Hepatocyte (in vitro differentiated cells): ENCODE results near the gene GP1BB. TPM values are rescaled to one million over a fixed set of nuclear protein-coding genes. Genes with fewer than 3 reads are reported as not detected.

Experiments used
- DNase-seq: peaks from one replicate; pipeline ENCODE4 v3.0.0-alpha.2; 2016; ENCODE audit warnings: low spot score
- H2AFZ ChIP-seq: fragments of 200-600 bp; sonication (generic); 2 replicates; pipeline ENCODE4 v1.6.0; 2016; ENCODE audit warnings: antibody characterized with exemption, mild to moderate bottlenecking
- H3K27ac ChIP-seq: fragments of 200-600 bp; sonication (generic); 2 replicates; pipeline ENCODE4 v1.5.1; 2016; ENCODE audit warnings: mild to moderate bottlenecking
- H3K27me3 ChIP-seq: fragments of 200-600 bp; sonication (generic); 2 replicates; pipeline ENCODE4 v1.6.1; 2016
- H3K36me3 ChIP-seq: fragments of 200-600 bp; sonication (generic); replicated peaks from 2 replicates; pipeline ENCODE4 v1.5.1; 2016; ENCODE audit warnings: low read depth; ENCODE audit not compliant: insufficient read depth
- H3K4me1 ChIP-seq: fragments of 200-600 bp; sonication (generic); 2 replicates; pipeline ENCODE4 v1.5.1; 2016; ENCODE audit warnings: mild to moderate bottlenecking, moderate library complexity; ENCODE audit not compliant: insufficient read depth
- H3K4me2 ChIP-seq: fragments of 200-600 bp; sonication (generic); 2 replicates; pipeline ENCODE4 v1.6.0; 2016
- H3K4me3 ChIP-seq: fragments of 200-600 bp; sonication (generic); 2 replicates; pipeline ENCODE4 v1.5.1; 2016; ENCODE audit warnings: mild to moderate bottlenecking
- H3K79me2 ChIP-seq: fragments of 200-600 bp; sonication (generic); 2 replicates; pipeline ENCODE4 v1.6.0; 2017; ENCODE audit warnings: mild to moderate bottlenecking
- H3K9me2 ChIP-seq: fragments of 200-600 bp; sonication (generic); replicated peaks from 2 replicates; pipeline ENCODE4 v1.6.0; 2017; ENCODE audit warnings: mild to moderate bottlenecking; ENCODE audit not compliant: insufficient read depth
- H3K9me3 ChIP-seq: fragments of 200-600 bp; sonication (generic); 2 replicates; pipeline ENCODE4 v1.5.1; 2016; ENCODE audit warnings: low read depth, mild to moderate bottlenecking
- H4K20me1 ChIP-seq: fragments of 200-600 bp; sonication (generic); 2 replicates; pipeline ENCODE4 v1.6.0; 2016; ENCODE audit warnings: mild to moderate bottlenecking; ENCODE audit not compliant: insufficient read depth, poor library complexity, severe bottlenecking
- EZH2 ChIP-seq: fragments of 200-600 bp; sonication (generic); IDR thresholded peaks from 2 replicates; pipeline ENCODE4 v1.6.1; 2016; ENCODE audit warnings: antibody characterized with exemption, mild to moderate bottlenecking, borderline replicate concordance
- EZH2phosphoT487 ChIP-seq: fragments of 200-600 bp; sonication (generic); IDR thresholded peaks from one replicate; pipeline ENCODE4 v1.6.1; 2018; ENCODE audit warnings: antibody characterized with exemption, mild to moderate bottlenecking, low read depth, moderate library complexity; ENCODE audit not compliant: unreplicated experiment, severe bottlenecking
- WGBS: methylation state at CpG from one replicate; pipeline ENCODE4 v1.1.6; 2016; ENCODE audit warnings: low lambda C conversion rate; ENCODE audit errors: missing lambda C conversion rate; 5-methylcytosine and 5-hydroxymethylcytosine counted together
- polyA plus RNA-seq: library from polyadenylated mRNA; unstranded; fragments of >200 nt; fragmentation: Nextera tagmentation; extraction: Ambion mirVana; gene quantifications from 2 replicates; pipeline ENCODE4 v1.2.1, GENCODE V29; 2016
- total RNA-seq: library from RNA; depleted of rRNA; stranded (reverse); fragments of >200 nt; gene quantifications from 2 replicates; pipeline ENCODE4 v1.2.3, GENCODE V29; 2014
- TF ChIP-seq, protein P1 (sequence below): fragments of 200-600 bp; sonication (generic); IDR thresholded peaks from 2 replicates; pipeline ENCODE4 v1.5.1; 2016; ENCODE audit warnings: antibody characterized with exemption, mild to moderate bottlenecking; ENCODE audit not compliant: poor library complexity

The GP1BB gene
- total and polyA plus RNA-seq, 2 experiments from 2014 or later = 2.5 to 2.8 TPM

DNA sequence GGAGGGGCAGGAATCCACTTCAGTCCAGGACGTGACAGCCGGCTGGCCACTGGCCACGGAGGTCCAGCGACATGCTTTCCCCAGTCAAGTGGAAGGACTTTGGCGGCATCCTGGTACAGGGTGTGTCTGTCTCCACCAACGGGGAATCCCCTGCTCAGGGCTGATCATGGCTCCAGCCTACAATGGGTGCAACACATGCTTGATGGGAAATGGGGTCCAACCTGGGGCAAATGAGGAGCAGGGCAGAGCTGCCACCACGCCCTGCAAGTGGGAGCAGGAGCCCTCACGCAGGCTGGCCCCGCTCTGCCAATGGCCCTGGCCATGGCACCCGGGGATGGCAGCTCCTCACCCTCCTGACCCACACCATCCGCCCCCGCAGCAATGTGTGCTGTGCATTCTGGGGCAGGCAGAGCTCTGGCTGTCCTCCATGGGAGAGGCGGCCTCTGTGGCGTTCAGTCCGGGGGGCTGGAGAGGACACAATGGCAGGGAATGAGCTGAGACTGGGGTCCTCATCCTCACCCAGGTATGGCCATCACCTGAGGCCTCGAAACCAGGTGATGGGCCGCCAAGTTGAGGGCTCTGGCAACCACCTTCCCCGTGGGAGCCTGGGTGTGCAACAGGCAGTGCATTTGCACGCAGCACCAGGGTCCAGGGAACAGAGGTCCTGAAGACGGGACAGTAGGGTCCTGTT lies 14.9 kb upstream of the GP1BB start:
- no peaks in the 10 kb centered on the region for H3K36me3 ChIP-seq
- no peaks in the 10 kb centered on the region for H3K9me3 ChIP-seq
- no peak for DNase-seq
- H3K4me2 ChIP-seq = no peak overlapping the region
- H3K4me3 ChIP-seq = no peak overlapping the region
- H4K20me1 ChIP-seq = no peaks in the 10 kb centered on the region
- 87% methylated on average over 20 of the region's 20 CpGs for WGBS
- TF ChIP-seq EZH2 (no peak), EZH2phosphoT487 (no peak)
- H2AFZ ChIP-seq = no peak overlapping the region
- H3K27ac ChIP-seq = no peak overlapping the region
- no peaks in the 10 kb centered on the region for H3K4me1 ChIP-seq
- no peaks in the 10 kb centered on the region for H3K9me2 ChIP-seq
- no peaks in the 10 kb centered on the region for H3K79me2 ChIP-seq
- peaks cover 7% of the 10 kb centered on the region for H3K27me3 ChIP-seq

DNA sequence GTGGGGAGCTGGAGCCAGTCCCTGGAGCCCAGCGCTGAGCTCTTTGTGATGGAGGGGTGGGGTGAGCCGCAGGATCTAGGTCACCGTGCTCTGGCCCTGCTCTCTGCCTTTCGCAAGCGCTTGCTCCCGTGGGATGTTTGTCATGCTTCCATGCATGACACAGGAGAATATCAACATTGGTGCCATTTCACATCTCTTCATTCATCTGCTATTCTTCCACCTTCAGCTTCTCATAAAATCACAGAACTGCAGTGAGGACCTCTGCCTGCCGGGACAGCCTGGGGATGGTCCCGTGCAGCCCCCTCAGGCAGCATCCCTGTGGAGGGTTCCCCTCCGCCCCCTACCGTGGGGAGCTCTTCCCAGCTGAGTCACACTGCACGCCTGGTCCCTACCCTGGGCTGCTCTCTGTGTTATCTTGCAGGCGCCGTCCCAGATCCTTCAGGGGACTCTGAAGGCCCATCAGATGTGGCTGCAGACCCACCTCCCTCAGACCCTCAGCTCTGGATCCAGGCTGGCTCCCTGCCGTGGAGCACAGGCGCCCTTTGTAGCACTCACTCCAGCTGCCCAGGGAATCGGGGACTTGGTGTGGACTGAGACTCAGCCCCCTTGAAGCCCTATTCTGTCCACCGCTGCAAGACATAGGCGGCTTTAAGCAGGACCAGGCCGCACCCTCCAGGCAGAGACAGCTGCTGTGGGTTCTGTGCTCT lies 14.1 kb upstream of the GP1BB start:
- H3K4me3 ChIP-seq = no peak overlapping the region
- H3K4me2 ChIP-seq = no peak overlapping the region
- H3K9me3 ChIP-seq = no peaks in the 10 kb centered on the region
- no peaks in the 10 kb centered on the region for H3K4me1 ChIP-seq
- no peaks in the 10 kb centered on the region for H4K20me1 ChIP-seq
- H3K9me2 ChIP-seq = no peaks in the 10 kb centered on the region
- WGBS = 74% methylated on average over 19 of the region's 19 CpGs
- peaks cover 12% of the 10 kb centered on the region for H3K27me3 ChIP-seq
- H3K79me2 ChIP-seq = no peaks in the 10 kb centered on the region
- H3K27ac ChIP-seq = no peak overlapping the region
- TF ChIP-seq EZH2phosphoT487 (no peak), EZH2 (no peak)
- TF ChIP-seq, protein P1, sequence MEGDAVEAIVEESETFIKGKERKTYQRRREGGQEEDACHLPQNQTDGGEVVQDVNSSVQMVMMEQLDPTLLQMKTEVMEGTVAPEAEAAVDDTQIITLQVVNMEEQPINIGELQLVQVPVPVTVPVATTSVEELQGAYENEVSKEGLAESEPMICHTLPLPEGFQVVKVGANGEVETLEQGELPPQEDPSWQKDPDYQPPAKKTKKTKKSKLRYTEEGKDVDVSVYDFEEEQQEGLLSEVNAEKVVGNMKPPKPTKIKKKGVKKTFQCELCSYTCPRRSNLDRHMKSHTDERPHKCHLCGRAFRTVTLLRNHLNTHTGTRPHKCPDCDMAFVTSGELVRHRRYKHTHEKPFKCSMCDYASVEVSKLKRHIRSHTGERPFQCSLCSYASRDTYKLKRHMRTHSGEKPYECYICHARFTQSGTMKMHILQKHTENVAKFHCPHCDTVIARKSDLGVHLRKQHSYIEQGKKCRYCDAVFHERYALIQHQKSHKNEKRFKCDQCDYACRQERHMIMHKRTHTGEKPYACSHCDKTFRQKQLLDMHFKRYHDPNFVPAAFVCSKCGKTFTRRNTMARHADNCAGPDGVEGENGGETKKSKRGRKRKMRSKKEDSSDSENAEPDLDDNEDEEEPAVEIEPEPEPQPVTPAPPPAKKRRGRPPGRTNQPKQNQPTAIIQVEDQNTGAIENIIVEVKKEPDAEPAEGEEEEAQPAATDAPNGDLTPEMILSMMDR = no peak
- H3K36me3 ChIP-seq = no peaks in the 10 kb centered on the region
- H2AFZ ChIP-seq = no peak overlapping the region
- no peak for DNase-seq

DNA sequence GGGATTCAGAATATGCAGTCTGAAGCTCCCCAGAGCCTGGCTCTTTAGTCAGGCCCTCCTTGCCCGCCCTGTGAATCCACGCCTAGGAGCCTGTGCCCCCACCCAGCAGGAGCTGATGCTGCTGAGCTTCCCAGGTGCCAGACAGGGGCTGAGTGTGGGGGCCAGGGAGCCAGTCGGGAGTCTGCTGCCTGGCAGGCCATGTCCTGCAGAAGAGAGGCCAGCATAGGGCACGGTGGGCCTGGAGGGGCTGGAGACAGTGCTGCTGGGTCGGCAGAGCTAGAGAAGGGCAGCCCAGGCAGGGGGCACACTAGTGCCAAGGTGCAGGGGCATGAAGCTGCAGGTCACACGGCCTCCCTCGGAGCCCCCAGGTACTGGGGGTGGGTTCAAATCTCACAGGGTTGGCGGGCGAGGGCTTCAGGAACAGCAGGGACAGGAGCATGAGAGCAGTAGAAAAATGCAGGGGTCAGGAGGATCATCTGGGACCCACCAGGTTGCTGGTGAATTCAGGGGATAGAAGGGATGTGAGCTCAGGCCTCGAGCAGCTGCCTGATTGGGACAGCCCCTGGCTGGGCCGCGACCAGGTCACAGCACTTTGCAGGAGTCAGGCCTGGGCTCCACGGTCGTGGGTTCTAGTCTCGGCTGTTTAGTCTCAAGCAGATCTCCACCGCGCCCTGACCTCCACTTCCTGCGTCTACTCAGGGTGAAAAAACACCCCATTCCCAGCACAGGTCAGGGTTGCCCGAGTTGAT lies 13.1 kb upstream of the GP1BB start:
- Histone ChIP-seq H3K36me3 (no peaks in the 10 kb centered on the region), H3K79me2 (no peaks in the 10 kb centered on the region), H4K20me1 (no peaks in the 10 kb centered on the region), H2AFZ (no peak overlapping the region), H3K4me3 (no peak overlapping the region), H3K27me3 (peaks cover 20% of the 10 kb centered on the region), H3K4me2 (no peak overlapping the region), H3K4me1 (no peaks in the 10 kb centered on the region), H3K27ac (no peak overlapping the region), H3K9me3 (no peaks in the 10 kb centered on the region), H3K9me2 (no peaks in the 10 kb centered on the region)
- no peak for DNase-seq
- 86% methylated on average over 19 of the region's 19 CpGs for WGBS
- TF ChIP-seq EZH2 (no peak), EZH2phosphoT487 (no peak)
- TF ChIP-seq, protein P1 = no peak

DNA sequence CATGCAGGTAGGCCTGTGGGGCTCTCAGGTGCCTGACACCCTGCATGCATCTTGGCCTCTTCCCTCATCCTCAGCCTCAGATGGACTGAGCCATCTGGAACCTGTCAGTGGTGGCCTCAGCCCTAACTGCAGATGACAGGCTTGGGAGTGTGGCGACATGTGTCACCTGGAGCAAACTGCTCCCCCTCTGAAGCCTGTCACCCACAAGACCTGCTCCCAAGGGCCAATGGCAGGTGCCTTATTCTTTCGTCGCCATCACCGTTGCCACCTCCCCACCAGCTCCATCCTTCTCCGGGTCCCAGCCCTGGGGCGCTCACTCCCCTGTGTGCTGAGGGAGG lies 12.6 kb upstream of the GP1BB start:
- H3K27ac ChIP-seq = no peak overlapping the region
- H3K9me2 ChIP-seq = no peaks in the 10 kb centered on the region
- H3K79me2 ChIP-seq = no peaks in the 10 kb centered on the region
- H3K4me2 ChIP-seq = no peak overlapping the region
- TF ChIP-seq, protein P1 = no peak
- no peak for TF ChIP-seq EZH2
- no peak for TF ChIP-seq EZH2phosphoT487
- no peaks in the 10 kb centered on the region for H4K20me1 ChIP-seq
- no peaks in the 10 kb centered on the region for H3K36me3 ChIP-seq
- H3K4me1 ChIP-seq = no peaks in the 10 kb centered on the region
- no peak overlapping the region for H3K4me3 ChIP-seq
- WGBS = 96% methylated on average over 6 of the region's 6 CpGs
- H3K27me3 ChIP-seq = peaks cover 22% of the 10 kb centered on the region
- DNase-seq = no peak
- no peaks in the 10 kb centered on the region for H3K9me3 ChIP-seq
- H2AFZ ChIP-seq = no peak overlapping the region
